GM18508 (cell line): Measurements from ENCODE around the gene RAB11FIP3.

Experiments used
- ATAC-seq: cut with Tn5 transposase; IDR thresholded peaks from one replicate; pipeline ENCODE4 v1.9.1; 2021; ENCODE audit warnings: moderate number of reproducible peaks; ENCODE audit not compliant: insufficient read depth, unreplicated experiment

Gene RAB11FIP3

DNA sequence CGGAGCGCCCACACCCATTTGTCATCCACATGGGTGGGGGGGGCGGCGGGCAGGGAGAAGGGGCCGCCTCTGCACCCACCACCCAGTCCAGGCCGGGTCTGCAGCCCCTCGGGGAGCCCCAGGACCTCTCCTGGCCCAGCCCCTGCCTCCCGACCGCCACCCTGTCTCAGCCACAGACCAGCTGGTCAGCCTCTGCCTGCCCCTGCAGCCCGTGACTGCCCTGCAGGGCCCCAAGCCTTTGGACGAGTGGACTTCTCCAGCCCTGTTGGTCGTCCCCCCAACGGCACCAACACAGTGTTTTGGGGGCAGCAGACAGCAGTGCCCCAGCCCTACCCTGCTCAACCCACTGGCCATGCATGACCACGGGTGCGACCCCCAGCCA, 136.0 kb downstream of the RAB11FIP3 start:
- no peak for ATAC-seq

DNA sequence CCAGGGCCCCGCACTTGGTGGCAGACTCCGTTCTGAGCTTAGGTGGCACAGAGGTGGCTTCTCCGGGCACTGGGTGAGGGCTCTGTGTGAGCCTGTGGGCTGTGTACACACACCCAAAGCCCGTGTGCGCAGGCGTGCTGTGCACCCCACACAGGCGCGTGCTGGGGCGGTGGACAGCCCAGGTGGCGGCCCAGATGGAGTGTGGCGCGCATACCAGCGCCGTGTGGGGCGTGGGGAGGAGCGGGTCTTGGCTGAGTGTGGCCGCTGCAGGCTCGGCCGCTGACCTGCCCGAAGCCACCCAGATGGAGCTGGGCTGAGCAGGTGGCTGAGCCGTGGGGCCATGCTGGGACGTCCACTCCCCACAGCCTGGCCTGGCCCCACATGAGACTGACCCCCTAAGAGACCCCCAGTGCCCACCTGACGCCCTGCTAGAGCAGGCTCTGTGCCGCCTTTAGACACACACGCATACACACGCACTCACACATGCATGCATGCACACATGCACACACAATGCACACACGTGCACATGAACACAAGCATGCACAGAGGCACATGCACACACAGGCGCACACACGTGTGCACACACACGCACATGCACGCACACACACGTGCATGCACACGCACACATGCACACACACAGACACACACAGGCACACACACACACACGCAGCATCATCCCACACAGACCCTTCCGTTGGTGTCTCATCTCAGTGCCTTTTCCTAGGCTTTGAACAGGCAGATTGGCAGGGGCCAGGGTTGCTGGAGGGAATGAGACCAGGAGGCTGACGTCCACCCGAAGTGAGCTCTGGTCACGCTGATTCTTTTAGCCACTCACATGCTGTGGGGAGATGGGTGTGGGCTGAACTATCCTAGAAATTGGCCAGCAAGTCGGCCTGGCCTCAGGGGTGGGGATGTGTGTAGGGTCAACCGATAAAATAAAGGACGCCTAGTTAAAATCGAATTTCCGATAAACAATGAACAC, 136.8 kb downstream of the RAB11FIP3 start:
- no peak for ATAC-seq

DNA sequence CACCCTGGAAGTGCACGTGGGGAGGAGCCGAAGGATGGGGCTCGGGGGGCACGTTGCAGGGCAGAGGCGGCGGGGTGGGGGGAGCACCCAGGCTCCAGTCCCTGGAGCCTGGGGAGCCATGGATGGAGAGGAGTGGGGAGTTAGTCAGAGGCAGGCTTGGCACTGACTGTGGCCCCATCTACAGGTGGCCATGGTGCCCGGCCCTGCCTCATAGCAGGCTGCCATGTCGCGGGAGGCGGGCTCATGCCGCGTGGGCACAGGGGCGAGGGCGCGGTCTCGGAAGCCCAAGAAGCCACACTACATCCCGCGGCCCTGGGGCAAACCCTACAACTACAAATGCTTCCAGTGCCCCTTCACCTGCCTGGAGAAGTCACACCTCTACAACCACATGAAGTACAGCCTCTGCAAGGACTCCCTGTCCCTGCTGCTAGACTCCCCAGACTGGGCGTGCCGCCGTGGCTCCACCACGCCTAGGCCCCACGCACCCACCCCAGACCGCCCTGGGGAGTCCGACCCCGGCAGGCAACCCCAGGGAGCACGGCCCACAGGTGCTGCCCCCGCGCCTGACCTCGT, 137.7 kb downstream of the RAB11FIP3 start:
- ATAC-seq: no peak

DNA sequence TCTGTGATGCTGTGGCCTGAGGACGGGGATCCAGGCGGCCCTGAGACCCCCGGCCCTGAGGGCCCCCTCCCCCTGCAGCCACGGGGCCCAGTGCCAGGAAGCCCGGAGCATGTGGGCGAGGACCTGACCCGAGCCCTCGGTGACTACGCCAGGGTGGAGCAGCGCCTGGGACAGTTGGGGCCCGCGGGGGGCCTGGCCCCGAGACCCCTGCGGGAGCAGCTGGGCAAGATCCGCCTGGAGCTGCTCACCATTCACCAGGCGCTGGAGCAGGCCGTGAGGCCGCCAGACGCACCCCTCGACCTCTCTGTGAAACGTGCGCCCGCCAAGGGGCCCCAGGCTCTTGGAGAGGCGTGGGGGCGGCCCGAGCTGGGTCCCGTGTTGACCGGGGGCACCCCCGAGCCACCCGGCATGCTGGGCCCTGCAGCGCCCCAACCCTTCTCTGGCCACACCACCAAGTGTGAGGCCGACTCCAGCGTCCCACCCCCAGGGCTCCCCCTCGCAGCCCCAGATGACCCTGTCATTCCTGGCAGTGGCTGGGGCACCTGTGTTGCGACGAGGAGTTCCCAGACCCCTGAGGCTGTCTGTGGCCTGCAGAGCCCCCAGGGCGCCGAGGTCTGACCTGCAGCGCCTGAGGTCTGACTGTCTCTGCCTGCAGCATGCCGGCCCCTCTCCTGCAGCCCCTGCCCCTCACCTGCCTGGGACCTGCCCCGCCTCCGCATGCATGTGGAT, 139.4 kb downstream of the RAB11FIP3 start:
- ATAC-seq: no peak

DNA sequence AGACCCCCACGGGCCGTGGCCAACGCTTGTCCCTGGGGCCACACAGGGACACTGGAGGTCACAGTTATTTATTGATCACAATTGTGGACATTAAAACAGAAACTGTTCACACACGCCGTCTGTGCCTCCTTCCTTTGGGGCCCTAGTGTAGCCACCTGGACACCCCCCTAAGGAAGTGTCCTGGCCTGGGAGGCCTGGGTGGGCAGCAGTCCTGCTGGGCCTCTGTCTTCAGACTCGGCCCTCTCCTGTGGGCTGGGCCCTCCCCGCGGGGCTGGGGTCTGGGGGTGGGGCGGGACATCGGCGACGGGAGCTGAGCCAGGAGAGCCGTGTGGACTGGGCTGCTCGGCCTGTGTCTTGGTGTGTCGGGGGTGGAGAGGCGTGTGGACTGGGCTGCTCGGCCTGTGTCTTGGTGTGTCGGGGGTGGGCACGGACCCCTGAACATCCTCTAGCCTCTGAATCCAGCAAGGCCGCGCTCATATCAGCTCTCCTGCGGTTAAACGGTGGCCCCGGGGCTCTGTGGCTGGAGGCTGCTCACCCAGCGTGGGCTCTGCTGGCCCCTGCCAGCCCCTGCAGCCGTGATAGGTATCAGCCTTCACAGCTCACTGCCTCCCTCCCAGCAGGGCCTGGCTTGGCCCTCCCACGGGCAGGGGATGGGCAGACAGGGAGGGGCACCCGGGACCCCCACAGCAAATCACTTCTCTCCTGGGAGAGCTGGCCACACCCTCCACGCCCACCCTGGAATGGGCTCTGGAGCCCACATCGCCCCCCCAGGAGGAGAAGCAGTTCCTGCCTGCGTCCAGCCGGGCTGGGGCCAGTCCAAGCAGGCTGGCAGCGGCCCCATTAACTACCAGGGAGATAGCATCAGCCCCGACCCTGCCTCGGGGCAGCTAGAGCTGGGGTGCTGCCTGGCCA, 140.2 kb downstream of the RAB11FIP3 start:
- no peak for ATAC-seq

DNA sequence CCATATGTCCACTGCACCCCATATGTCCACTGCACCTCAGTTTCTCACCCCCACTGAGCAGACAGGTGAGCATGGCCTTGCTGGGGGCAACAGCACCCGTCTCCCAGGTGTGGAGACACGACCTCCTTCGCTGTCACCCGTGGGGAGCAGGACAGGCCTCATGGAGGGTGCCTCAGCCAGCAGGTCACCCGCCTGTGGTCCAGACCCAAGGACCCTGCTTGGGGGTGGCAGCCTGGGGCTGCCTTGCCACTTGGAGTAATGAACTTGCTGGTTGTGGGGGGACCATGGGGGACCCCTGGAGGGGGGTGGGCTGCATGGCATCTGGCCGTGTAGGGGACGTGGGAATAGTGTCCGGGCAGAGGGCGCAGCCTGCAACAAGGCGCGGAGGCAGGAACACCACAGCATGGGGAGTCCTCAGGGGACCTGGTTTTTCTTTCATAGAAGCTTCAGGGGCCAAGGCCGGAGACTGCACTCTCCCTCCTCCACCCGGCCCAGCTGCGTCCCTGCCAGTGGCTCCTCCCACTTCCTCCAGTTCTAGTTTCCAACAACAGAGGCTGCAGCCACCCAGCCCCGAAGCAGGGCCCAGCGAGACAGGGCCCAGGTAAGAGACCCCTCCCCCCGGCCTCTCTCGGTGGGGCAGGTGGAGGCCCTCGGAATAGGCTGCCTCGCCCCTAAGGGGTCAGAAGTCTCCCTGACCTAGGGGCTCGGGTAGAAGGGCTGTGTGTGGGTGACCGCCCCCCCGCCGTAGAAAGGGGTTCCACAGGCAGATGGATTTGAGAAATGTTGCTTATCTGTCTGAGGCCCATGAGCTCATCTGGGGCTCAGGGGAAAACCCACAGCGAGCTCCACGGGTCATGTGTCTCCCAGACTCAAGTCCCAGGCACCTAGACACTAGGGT, 141.3 kb downstream of the RAB11FIP3 start, which contains the start of gene NHLRC4:
TSS of gene NHLRC4 (plus strand) at position 531 of the 898 bp plus-strand sequence. CDS start 1,043 bp downstream, outside the sequence.
- ATAC-seq: no peak

DNA sequence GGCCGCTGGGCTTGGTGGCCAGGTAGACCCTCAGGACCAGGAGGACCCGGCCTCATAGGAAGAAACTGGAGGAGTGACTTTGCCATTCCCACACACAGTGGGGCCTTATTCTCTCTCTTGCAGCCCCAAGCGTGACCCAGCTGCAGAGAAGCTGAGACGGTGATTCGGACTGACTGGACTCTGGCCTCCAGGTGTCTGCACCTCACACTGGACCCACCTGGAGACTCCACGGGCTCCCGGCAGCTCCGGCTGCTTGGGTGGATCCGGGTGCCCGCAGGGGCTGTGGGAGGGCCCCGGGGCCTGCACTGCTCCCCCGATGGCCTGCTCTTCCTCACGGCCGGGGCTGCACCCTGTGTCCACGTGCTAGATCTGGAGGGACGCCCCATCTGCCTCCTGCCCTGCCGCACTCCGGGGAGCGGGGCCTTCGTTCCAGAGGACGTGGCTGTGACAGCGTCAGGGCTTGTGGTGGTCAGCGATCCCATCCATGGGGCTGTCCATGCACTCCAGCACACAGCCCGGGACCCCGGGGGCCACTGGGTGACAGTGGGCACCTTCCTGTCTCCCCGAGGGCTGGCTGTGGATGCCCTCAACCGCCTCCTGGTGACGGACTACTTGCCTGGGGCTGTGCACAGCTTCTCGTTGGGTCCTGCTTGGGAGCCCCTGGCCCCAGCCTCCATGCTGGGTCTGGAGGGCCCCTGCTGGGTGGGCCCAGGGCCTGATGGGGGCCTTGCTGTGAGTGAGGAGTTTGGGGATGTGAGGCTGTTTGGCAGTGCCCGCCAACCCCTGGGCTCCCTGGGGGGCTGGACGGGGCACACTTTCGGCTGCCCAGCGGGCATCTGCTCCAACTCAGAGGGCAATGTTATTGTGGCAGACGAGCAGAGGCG, 142.2 kb downstream of the RAB11FIP3 start:
- ATAC-seq: no peak

DNA sequence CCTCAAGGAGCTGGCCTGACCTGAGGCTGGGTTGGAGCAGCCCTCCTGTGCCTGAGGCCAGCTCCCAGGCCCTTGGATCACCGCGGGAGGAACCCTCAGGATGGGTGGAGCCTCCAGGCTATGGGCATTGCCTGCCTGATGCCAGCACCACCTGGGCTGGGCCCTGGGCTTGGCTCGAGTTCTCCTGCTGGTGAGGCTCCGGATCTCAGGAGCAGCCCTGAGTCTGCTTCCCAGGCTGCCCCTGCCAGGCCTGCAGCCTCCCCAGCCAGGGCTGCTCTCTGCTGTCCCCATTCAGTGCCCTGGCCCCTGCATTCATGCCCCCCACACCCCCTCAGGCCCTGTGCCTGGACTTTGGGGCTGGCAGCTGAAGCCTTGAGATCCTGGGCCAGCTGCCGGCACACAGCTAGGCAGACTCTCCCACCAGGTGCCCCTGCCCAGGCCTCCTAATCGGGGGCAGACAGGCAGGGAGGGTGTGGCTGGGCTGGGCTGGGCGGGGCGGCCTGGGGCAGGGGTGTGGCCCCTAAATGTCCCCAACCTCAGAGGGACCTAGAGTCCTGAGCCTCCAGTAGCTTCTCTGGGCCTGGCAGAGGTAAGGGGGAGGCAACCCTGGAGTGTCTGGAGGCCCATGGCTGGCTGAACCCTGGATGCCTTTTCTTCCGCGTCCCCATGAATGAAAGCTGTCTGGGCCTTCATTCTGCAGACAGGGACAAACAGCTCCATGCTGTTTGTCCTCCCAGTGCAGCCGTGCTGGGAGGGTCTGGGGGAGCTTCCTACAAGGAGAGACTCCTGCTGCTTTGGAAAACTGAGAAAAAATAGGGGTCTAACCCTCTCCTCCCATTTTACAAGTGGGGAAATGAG, 143.2 kb downstream of the RAB11FIP3 start:
- ATAC-seq: no peak

DNA sequence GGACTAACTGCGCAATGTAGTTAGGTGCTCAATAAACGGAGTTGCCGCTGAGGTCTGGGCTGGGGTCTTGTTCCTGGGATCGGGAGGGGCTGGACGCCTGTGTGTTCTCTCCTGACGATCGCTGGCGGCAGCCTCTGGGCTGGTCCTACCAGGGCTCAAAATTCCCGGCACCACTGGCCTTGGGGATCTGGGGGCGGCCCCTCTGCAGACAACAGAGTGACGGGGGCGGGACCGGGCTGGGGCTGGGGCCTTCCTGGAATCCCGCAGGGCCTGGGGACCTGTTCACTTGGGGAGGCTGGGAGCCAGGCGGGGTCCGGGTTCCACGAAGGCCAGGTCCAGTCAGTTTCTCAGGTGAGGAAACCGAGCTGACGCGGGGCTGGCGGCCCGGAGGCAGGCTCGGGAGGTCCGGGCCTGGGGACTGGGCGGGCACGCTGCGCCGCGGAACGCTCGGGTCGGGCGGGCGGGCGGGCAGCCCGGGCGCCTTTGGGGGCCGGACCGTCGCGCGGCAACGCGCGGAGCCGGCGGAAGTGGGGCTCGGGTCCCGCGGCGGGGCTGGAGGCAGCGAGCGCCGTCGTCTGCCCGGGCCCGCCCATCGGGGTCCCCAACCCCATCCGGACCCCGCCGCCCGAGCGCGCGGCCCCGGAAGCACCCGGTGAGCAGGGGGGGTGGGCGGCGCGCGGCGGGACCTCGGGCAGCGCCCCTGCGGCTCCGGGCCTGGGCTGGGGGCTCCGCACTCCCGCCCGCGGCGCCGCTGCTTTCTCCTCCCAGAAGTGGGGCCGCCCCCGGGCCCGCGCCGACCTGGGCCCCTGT, 144.2 kb downstream of the RAB11FIP3 start, which contains the start of gene PIGQ:
TSS of gene PIGQ (plus strand) at position 524 of the 810 bp plus-strand sequence. CDS start 4,107 bp downstream, outside the sequence.
- no peak for ATAC-seq
